Measurements from ENCODE around the gene ZNF423. TPM values are rescaled to one million over a fixed set of nuclear protein-coding genes. Genes with fewer than 3 reads are reported as not detected.

The ZNF423 gene
- 1.4 TPM for polyA plus RNA-seq (2013, experiment 1 of 2)
- polyA plus RNA-seq (2013, experiment 2 of 2) = 1.6 TPM

GRCh38 chr16:49855822-49856671 lies at the start of gene ZNF423:
Gene ZNF423, minus strand, starts transcription at chr16:49856112. Its CDS starts 338 bp downstream, at chr16:49855774.
- WGBS = 1% methylated on average over 22 of the region's 70 CpGs

GRCh38 chr16:49904348-49905062 lies 48.6 kb upstream of the ZNF423 start:
- H3K14ac ChIP-seq (ENCODE audit: low read length in 2 of 2) = no peak overlapping the region
- no peak overlapping the region for H3K18ac ChIP-seq (ENCODE audit: low read depth in 1 of 2, low read length in 2 of 2)
- H3K79me1 ChIP-seq (replicated peaks; ENCODE audit: low read length, poor library complexity, severe bottlenecking) = no peaks in the 10 kb centered on the region
- H3K36me3 ChIP-seq (ENCODE audit: control insufficient read depth in 1 of 2, insufficient read depth in 2 of 2, low read depth in 1 of 2, low read length in 2 of 2) = no peaks in the 10 kb centered on the region
- no peak overlapping the region for H2BK120ac ChIP-seq (ENCODE audit: low read depth, low read length)
- no peak overlapping the region for H2BK12ac ChIP-seq (ENCODE audit: low read length in 2 of 2)
- H3K27me3 ChIP-seq (ENCODE audit: control insufficient read depth in 1 of 2, insufficient read depth in 1 of 2, low read length in 2 of 2) = peaks cover 4 to 14% of the 10 kb centered on the region in 2 experiments
- H2BK15ac ChIP-seq (ENCODE audit: low read depth, poor library complexity, severe bottlenecking) = no peak overlapping the region
- no peak overlapping the region for H3K4me3 ChIP-seq (ENCODE audit: insufficient read depth in 1 of 2, low read depth in 1 of 2, low read length in 2 of 2)
- no peak overlapping the region for H3K27ac ChIP-seq (ENCODE audit: low read length, poor library complexity, severe bottlenecking)
- no peak overlapping the region for H2BK5ac ChIP-seq (ENCODE audit: low read depth, low read length, poor library complexity, severe bottlenecking)
- no peak overlapping the region for H3K4me2 ChIP-seq (ENCODE audit: low read length, poor library complexity, severe bottlenecking)
- H3K23ac ChIP-seq (ENCODE audit: low read length in 2 of 2) = no peak overlapping the region
- no peak overlapping the region for H4K8ac ChIP-seq (ENCODE audit: low read length)
- H3K9me3 ChIP-seq (ENCODE audit: control insufficient read depth, low read length) = no peaks in the 10 kb centered on the region
- DNase-seq = no peak
- no peak overlapping the region for H2AK5ac ChIP-seq (ENCODE audit: low read length, severe bottlenecking)
- no peaks in the 10 kb centered on the region for H3K4me1 ChIP-seq (ENCODE audit: control insufficient read depth, insufficient read depth, low read depth, low read length)
- no peak overlapping the region for H3K9ac ChIP-seq (ENCODE audit: low read length)
- no peak overlapping the region for H2AFZ ChIP-seq (ENCODE audit: low read depth, low read length)
- H3K4ac ChIP-seq (ENCODE audit: low read depth in 1 of 2, low read length in 2 of 2) = no peak overlapping the region
- no peak overlapping the region for H4K91ac ChIP-seq (ENCODE audit: low read length)
- WGBS = 88% methylated on average over 8 of the region's 9 CpGs

More at GRCh38 chr16:49855822-49856671, at the start of gene ZNF423:
- peak within 1 kb of the TSS; percentile 68 for H3K27ac ChIP-seq (ENCODE audit: low read length, poor library complexity, severe bottlenecking)
- peak within 1 kb of the TSS; percentile 79 for H2BK12ac ChIP-seq (ENCODE audit: low read length in 2 of 2)
- peak within 1 kb of the TSS; percentile 78 for H4K8ac ChIP-seq (ENCODE audit: low read length)
- H3K36me3 ChIP-seq (ENCODE audit: control insufficient read depth in 1 of 2, insufficient read depth in 2 of 2, low read depth in 1 of 2, low read length in 2 of 2) = no peaks in the 10 kb centered on the region
- H3K14ac ChIP-seq (ENCODE audit: low read length in 2 of 2) = peak within 1 kb of the TSS in 1 of 2 experiments; percentile 74
- peak within 1 kb of the TSS; percentile 78 for H2BK15ac ChIP-seq (ENCODE audit: low read depth, poor library complexity, severe bottlenecking)
- H3K4ac ChIP-seq (ENCODE audit: low read depth in 1 of 2, low read length in 2 of 2) = peak within 1 kb of the TSS; percentile 73 to 94
- H3K27me3 ChIP-seq (ENCODE audit: control insufficient read depth in 1 of 2, insufficient read depth in 1 of 2, low read length in 2 of 2) = peaks cover 19 to 22% of the 10 kb centered on the region in 2 experiments
- H2BK120ac ChIP-seq (ENCODE audit: low read depth, low read length) = peak within 1 kb of the TSS; percentile 94
- H3K4me2 ChIP-seq (ENCODE audit: low read length, poor library complexity, severe bottlenecking) = peak within 1 kb of the TSS; percentile 99
- H3K4me1 ChIP-seq (ENCODE audit: control insufficient read depth, insufficient read depth, low read depth, low read length) = peaks cover 33% of the 10 kb centered on the region
- peak within 1 kb of the TSS; percentile 90 to 95 for H3K18ac ChIP-seq (ENCODE audit: low read depth in 1 of 2, low read length in 2 of 2)
- H3K9ac ChIP-seq (ENCODE audit: low read length) = peak within 1 kb of the TSS; percentile 76
- peak within 1 kb of the TSS; percentile 74 for H2AFZ ChIP-seq (ENCODE audit: low read depth, low read length)
- no peak within 1 kb of the TSS for H2AK5ac ChIP-seq (ENCODE audit: low read length, severe bottlenecking)
- H2BK5ac ChIP-seq (ENCODE audit: low read depth, low read length, poor library complexity, severe bottlenecking) = peak within 1 kb of the TSS; percentile 24
- H4K91ac ChIP-seq (ENCODE audit: low read length) = peak within 1 kb of the TSS; percentile 70
- H3K4me3 ChIP-seq (ENCODE audit: insufficient read depth in 1 of 2, low read depth in 1 of 2, low read length in 2 of 2) = peak within 1 kb of the TSS; percentile 78 to 83
- DNase-seq = peak; percentile 22
- peak within 1 kb of the TSS in 1 of 2 experiments; percentile 53 for H3K23ac ChIP-seq (ENCODE audit: low read length in 2 of 2)
- H3K79me1 ChIP-seq (replicated peaks; ENCODE audit: low read length, poor library complexity, severe bottlenecking) = peaks cover 4% of the 10 kb centered on the region
- H3K9me3 ChIP-seq (ENCODE audit: control insufficient read depth, low read length) = no peaks in the 10 kb centered on the region

GRCh38 chr16:49902908-49903307 lies 47.0 kb upstream of the ZNF423 start:
- DNase-seq = no peak
- no peaks in the 10 kb centered on the region for H3K79me1 ChIP-seq (replicated peaks; ENCODE audit: low read length, poor library complexity, severe bottlenecking)
- H4K91ac ChIP-seq (ENCODE audit: low read length) = no peak overlapping the region
- H2BK5ac ChIP-seq (ENCODE audit: low read depth, low read length, poor library complexity, severe bottlenecking) = no peak overlapping the region
- no peak overlapping the region for H3K27ac ChIP-seq (ENCODE audit: low read length, poor library complexity, severe bottlenecking)
- H3K14ac ChIP-seq (ENCODE audit: low read length in 2 of 2) = no peak overlapping the region
- H2AK5ac ChIP-seq (ENCODE audit: low read length, severe bottlenecking) = no peak overlapping the region
- H2BK15ac ChIP-seq (ENCODE audit: low read depth, poor library complexity, severe bottlenecking) = no peak overlapping the region
- H3K23ac ChIP-seq (ENCODE audit: low read length in 2 of 2) = no peak overlapping the region
- no peak overlapping the region for H3K4ac ChIP-seq (ENCODE audit: low read depth in 1 of 2, low read length in 2 of 2)
- no peak overlapping the region for H3K4me2 ChIP-seq (ENCODE audit: low read length, poor library complexity, severe bottlenecking)
- 92% methylated on average over 4 of the region's 5 CpGs for WGBS
- H3K4me3 ChIP-seq (ENCODE audit: insufficient read depth in 1 of 2, low read depth in 1 of 2, low read length in 2 of 2) = no peak overlapping the region
- no peak overlapping the region for H2BK120ac ChIP-seq (ENCODE audit: low read depth, low read length)
- H3K9ac ChIP-seq (ENCODE audit: low read length) = no peak overlapping the region
- H2BK12ac ChIP-seq (ENCODE audit: low read length in 2 of 2) = no peak overlapping the region
- H3K9me3 ChIP-seq (ENCODE audit: control insufficient read depth, low read length) = no peaks in the 10 kb centered on the region
- no peak overlapping the region for H4K8ac ChIP-seq (ENCODE audit: low read length)
- peaks cover 8 to 23% of the 10 kb centered on the region in 2 experiments for H3K27me3 ChIP-seq (ENCODE audit: control insufficient read depth in 1 of 2, insufficient read depth in 1 of 2, low read length in 2 of 2)
- no peak overlapping the region for H3K18ac ChIP-seq (ENCODE audit: low read depth in 1 of 2, low read length in 2 of 2)
- H2AFZ ChIP-seq (ENCODE audit: low read depth, low read length) = no peak overlapping the region
- H3K36me3 ChIP-seq (ENCODE audit: control insufficient read depth in 1 of 2, insufficient read depth in 2 of 2, low read depth in 1 of 2, low read length in 2 of 2) = no peaks in the 10 kb centered on the region
- no peaks in the 10 kb centered on the region for H3K4me1 ChIP-seq (ENCODE audit: control insufficient read depth, insufficient read depth, low read depth, low read length)

- Histone ChIP-seq H2AFZ (ENCODE audit: low read depth, low read length) (no peak overlapping the region), H3K27me3 (ENCODE audit: control insufficient read depth in 1 of 2, insufficient read depth in 1 of 2, low read length in 2 of 2) (peaks cover 10 to 29% of the 10 kb centered on the region in 2 experiments), H3K23ac (ENCODE audit: low read length in 2 of 2) (no peak overlapping the region), H3K18ac (ENCODE audit: low read depth in 1 of 2, low read length in 2 of 2) (no peak overlapping the region), H3K36me3 (ENCODE audit: control insufficient read depth in 1 of 2, insufficient read depth in 2 of 2, low read depth in 1 of 2, low read length in 2 of 2) (no peaks in the 10 kb centered on the region), H2AK5ac (ENCODE audit: low read length, severe bottlenecking) (no peak overlapping the region), H3K4ac (ENCODE audit: low read depth in 1 of 2, low read length in 2 of 2) (no peak overlapping the region), H3K4me2 (ENCODE audit: low read length, poor library complexity, severe bottlenecking) (no peak overlapping the region), H3K27ac (ENCODE audit: low read length, poor library complexity, severe bottlenecking) (no peak overlapping the region), H3K4me1 (ENCODE audit: control insufficient read depth, insufficient read depth, low read depth, low read length) (no peaks in the 10 kb centered on the region), H3K4me3 (ENCODE audit: insufficient read depth in 1 of 2, low read depth in 1 of 2, low read length in 2 of 2) (no peak overlapping the region), H3K14ac (ENCODE audit: low read length in 2 of 2) (no peak overlapping the region), H2BK5ac (ENCODE audit: low read depth, low read length, poor library complexity, severe bottlenecking) (no peak overlapping the region), H4K91ac (ENCODE audit: low read length) (no peak overlapping the region), H3K9me3 (ENCODE audit: control insufficient read depth, low read length) (no peaks in the 10 kb centered on the region), H3K9ac (ENCODE audit: low read length) (no peak overlapping the region), H2BK15ac (ENCODE audit: low read depth, poor library complexity, severe bottlenecking) (no peak overlapping the region), H2BK120ac (ENCODE audit: low read depth, low read length) (no peak overlapping the region), H3K79me1 (replicated peaks; ENCODE audit: low read length, poor library complexity, severe bottlenecking) (no peaks in the 10 kb centered on the region), H2BK12ac (ENCODE audit: low read length in 2 of 2) (no peak overlapping the region), H4K8ac (ENCODE audit: low read length) (no peak overlapping the region)
- WGBS = 85% methylated on average over 9 of the region's 9 CpGs
- DNase-seq = no peak
Observed at GRCh38 chr16:49901711-49902110, 45.8 kb upstream of the ZNF423 start.

Measured in mesenchymal stem cell (in vitro differentiated cells and primary cell).